Stimulated activated CD4-positive, alpha-beta T cell treated with anti-CD3 and anti-CD28 coated beads, Interleukin-4, amount 100 ng/mL, for 24 hours (primary cell): ENCODE measurements around the gene SURF2.

Experiments used
- DNase-seq: peaks from one replicate; pipeline ENCODE4 v3.0.0-alpha.2; 2020

SURF2 gene

GRCh38 chr9:133404454-133405002 is 48.2 kb downstream of the SURF2 start:
- no peak for DNase-seq

GRCh38 chr9:133405508-133406438 is 49.4 kb downstream of the SURF2 start:
- DNase-seq = no peak

GRCh38 chr9:133406480-133407307 is 50.3 kb downstream of the SURF2 start:
- peak; percentile 88 for DNase-seq

GRCh38 chr9:133408042-133408441 is 51.7 kb downstream of the SURF2 start:
- no peak for DNase-seq
